A549 treated with DMSO at 1 μM for 4 hours (cell line): ENCODE data around the gene ZNF765. TPM values are rescaled to one million over a fixed set of nuclear protein-coding genes. Genes with fewer than 3 reads are reported as not detected.

ENCODE experiments used
- total RNA-seq: library from RNA; stranded (reverse); fragments of 200-300 nt; extraction: Qiagen RNA extraction; gene quantifications from 5 replicates; pipeline ENCODE4 v1.2.3, GENCODE V29; 2022; ENCODE audit warnings: low read depth

Gene ZNF765
- total RNA-seq, result 3.8 to 5.0 TPM (median 4.6 TPM) in 5 replicates

GRCh38 chr19:53394974-53395839 is at the start of gene ZNF765:
Gene ZNF765 (plus strand): TSS chr19:53395149. CDS start chr19:53398016, 2,867 bp downstream.

GRCh38 chr19:53365134-53365898 is 29.6 kb upstream of the ZNF765 start, which contains the start of gene ZNF525:
Gene ZNF525 (plus strand): TSS chr19:53365705. CDS start chr19:53372282, 6,577 bp downstream.

DNA sequence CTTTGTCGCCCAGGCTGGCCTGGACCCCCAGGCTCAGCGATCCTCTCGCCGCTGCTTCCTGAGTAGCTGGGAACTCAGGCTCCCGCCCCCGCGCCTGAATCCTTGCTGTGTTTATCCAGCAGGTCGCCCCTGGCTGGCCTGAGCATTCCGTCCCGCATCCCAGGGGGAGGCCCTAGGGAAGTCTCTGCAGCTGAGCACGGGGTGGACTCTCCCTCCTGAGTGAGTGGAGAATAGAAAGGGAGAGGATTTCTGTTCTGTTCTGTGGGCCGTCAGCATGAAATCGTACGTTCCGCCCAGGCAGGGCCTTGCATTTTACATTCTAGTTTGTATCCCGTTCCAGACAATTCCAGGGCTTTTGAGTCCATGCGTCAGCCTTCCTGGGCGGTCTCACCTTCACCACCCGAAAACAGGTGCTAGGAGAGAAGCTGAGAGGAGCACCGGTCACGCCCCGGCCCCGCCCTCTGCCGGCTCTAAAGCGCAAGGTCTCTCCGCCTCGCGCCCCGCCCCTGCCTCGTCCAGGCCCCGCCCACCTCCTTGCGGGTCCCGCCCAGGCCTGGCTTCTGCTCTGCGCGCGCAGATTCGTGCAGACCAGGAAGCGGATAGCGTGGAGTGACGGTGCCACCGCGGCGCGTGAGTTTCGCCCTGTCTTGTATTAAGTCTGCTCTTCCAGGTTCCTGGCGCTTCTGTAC is 36.6 kb downstream of the ZNF765 start, which contains the start of gene ZNF761:
ZNF761 (plus strand) TSS at position 586 of the 689 bp plus-strand sequence. CDS start 15,285 bp downstream, outside the sequence.

GRCh38 chr19:53467485-53468262 is 72.7 kb downstream of the ZNF765 start, which contains the start of gene ZNF813:
Gene ZNF813 (plus strand): TSS chr19:53467733. CDS start chr19:53483823, 16,090 bp downstream.

Other genes with a start within 250 kb of the ZNF765 start
- not detected in 5 replicates for gene ZNF347, start 236.1 kb upstream of the ZNF765 start, total RNA-seq
- gene ZNF665, start 201.8 kb upstream of the ZNF765 start, total RNA-seq, result not detected in 5 replicates
- not detected in 5 replicates for gene ZNF677, start 140.3 kb upstream of the ZNF765 start, total RNA-seq
- gene VN1R2, start 136.9 kb upstream of the ZNF765 start, total RNA-seq, result not detected in 5 replicates
- not detected in 5 replicates for gene VN1R4, start 127.4 kb upstream of the ZNF765 start, total RNA-seq
- gene ZNF845, start 61.4 kb upstream of the ZNF765 start, total RNA-seq, result 3.5 to 4.6 TPM (median 4.2 TPM) in 5 replicates
- 0.19 to 0.45 TPM (median 0.29 TPM) in 5 replicates for gene ZNF525, start 29.4 kb upstream of the ZNF765 start, total RNA-seq
- gene ZNF761, start 36.8 kb downstream of the ZNF765 start, total RNA-seq, result 7.1 to 9.0 TPM (median 8.7 TPM) in 5 replicates
- 0.16 to 0.80 TPM (median 0.26 TPM) in 5 replicates for gene ZNF813, start 72.6 kb downstream of the ZNF765 start, total RNA-seq
- 12.5 to 16.7 TPM (median 13.6 TPM) in 5 replicates for gene ZNF331, start 143.0 kb downstream of the ZNF765 start, total RNA-seq
- not detected in 5 replicates for gene DPRX, start 236.8 kb downstream of the ZNF765 start, total RNA-seq